Stomach (tissue), 9 donors: ENCODE results near the gene ELMO1. TPM values are rescaled to one million over a fixed set of nuclear protein-coding genes. Genes with fewer than 3 reads are reported as not detected.

ENCODE experiments used
- DNase-seq, 2 donors: peaks; one replicate each; pipeline versions ENCODE4 v3.0.0 to v3.0.0-alpha.2; 2013 to 2019
- H3K27ac ChIP-seq, 5 donors: fragments of 200-600 bp in 4 of 5; sonication (generic) in 4 of 5; one replicate each; pipeline ENCODE4 v1.5.1; 2013 to 2019; ENCODE audit warnings: mild to moderate bottlenecking in 1 of 5, moderate library complexity in 1 of 5
- H3K27me3 ChIP-seq, 3 donors: fragments of 200-600 bp; sonication (generic); one replicate each; pipeline ENCODE4 v1.5.1; 2017 to 2019; ENCODE audit warnings: mixed run types in 1 of 3
- H3K36me3 ChIP-seq, 4 donors: fragments of 200-600 bp; sonication (generic); 1 replicate in 3 of 4; 2 replicates in 1 of 4; pipeline ENCODE4 v1.5.1; 2016 to 2019
- H3K4me1 ChIP-seq, 4 donors: fragments of 200-600 bp; sonication (generic); one replicate each; pipeline ENCODE4 v1.5.1; 2016 to 2019
- H3K4me3 ChIP-seq, 4 donors: fragments of 200-600 bp; sonication (generic) in 3 of 4; one replicate each; pipeline ENCODE4 v1.5.1; 2016 to 2019; ENCODE audit warnings: mild to moderate bottlenecking in 1 of 4
- H3K9me3 ChIP-seq, 4 donors: fragments of 200-600 bp; sonication (generic); one replicate each; pipeline ENCODE4 v1.5.1; 2016 to 2019
- EP300 ChIP-seq: sonication (generic); formaldehyde crosslinking; IDR thresholded peaks from one replicate; pipeline ENCODE4 v1.6.1; 2017; ENCODE audit warnings: antibody characterized with exemption
- POLR2A ChIP-seq, 4 donors: fragments of 450-650 bp; IDR thresholded peaks; one replicate each; pipeline ENCODE4 v1.6.1; 2016; ENCODE audit warnings: antibody characterized with exemption in 4 of 4, control low read depth in 2 of 4, mild to moderate bottlenecking in 1 of 4, moderate library complexity in 1 of 4
- POLR2AphosphoS5 ChIP-seq, 3 donors: sonication (generic); formaldehyde crosslinking; IDR thresholded peaks; one replicate each; pipeline ENCODE4 v1.6.1; 2016; ENCODE audit warnings: antibody characterized with exemption in 3 of 3
- WGBS, 5 donors: extraction: QIAGEN DNeasy Blood & Tissue Kit in 3 of 5; methylation state at CpG; one replicate each; pipeline versions ENCODE4 v1.1.5 to v1.1.7; 2013 to 2018; 5-methylcytosine and 5-hydroxymethylcytosine counted together
- intact Hi-C: fragments of 100-400 bp; cut with DNase I; formaldehyde crosslinking; loops from one replicate; pipeline ENCODE4 v1.15.1; 2023; ENCODE audit warnings: low total_unique reads
- polyA plus RNA-seq, 3 donors: library from polyadenylated mRNA; stranded (reverse); fragments of 200-250 nt; gene quantifications; one replicate each; pipeline ENCODE4 v1.2.3, GENCODE V29; 2013
- total RNA-seq, 5 donors: library from RNA; depleted of rRNA; stranded (reverse); fragments of >200 nt; gene quantifications; one replicate each; pipeline versions ENCODE4 v1.1.0 to v1.2.3, GENCODE V29; 2014 to 2016
- TF ChIP-seq, protein P1 (sequence below), 7 experiments: fragments of 450-650 bp in 4 of 7; fragments of 200-600 bp in 3 of 7; sonication (generic) in 3 of 7; IDR thresholded peaks; one replicate each; pipeline ENCODE4 v1.5.1; 2016 to 2019; ENCODE audit warnings: antibody characterized with exemption in 7 of 7, control low read depth in 2 of 7, mild to moderate bottlenecking in 1 of 7
- donor health status: healthy with polysubstance abuse.
- donor health status: Bipolar disorder and iron deficiency.
- donor health status: healthy.

The ELMO1 gene
- total and polyA plus RNA-seq, 8 donors = 4.1 to 117 (median 44.8) TPM

DNA sequence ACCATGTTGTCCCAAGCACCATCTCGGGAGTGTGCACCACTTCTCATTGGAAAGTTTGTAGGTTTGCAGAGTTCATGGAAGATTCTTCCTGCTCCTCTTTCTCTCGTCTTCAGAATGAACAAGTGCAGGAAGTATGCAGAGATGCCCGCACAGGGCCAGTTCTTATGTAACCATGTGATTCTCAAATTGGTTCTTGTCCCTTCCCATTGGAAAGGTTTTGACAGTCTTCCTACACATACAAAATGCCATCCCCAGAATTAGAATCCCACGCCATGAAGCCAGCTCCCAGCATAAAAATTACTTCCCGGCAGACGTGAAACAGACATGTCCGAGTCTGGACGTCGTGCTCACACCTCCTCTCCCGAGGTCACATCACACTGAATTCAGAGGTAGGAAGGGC lies 251.6 kb downstream of the ELMO1 start:
- H3K27me3 ChIP-seq = no peaks in the 10 kb centered on the region
- H3K27ac ChIP-seq = no peak overlapping the region
- H3K4me3 ChIP-seq = no peak overlapping the region
- WGBS, 5 donors = 74 to 85% (median 83%) methylated on average over 10 of the region's 10 CpGs
- peaks cover 0 to 14% (median 5%) of the 10 kb centered on the region in 4 donors for H3K36me3 ChIP-seq
- no peak for DNase-seq
- H3K4me1 ChIP-seq = peaks cover 5 to 50% (median 27%) of the 10 kb centered on the region in 4 donors
- intact Hi-C loops = loop anchor here (10.0 kb wide), 1 partner anchor 712 kb away; no protein-coding TSS in a partner anchor
- TF ChIP-seq, protein P1, sequence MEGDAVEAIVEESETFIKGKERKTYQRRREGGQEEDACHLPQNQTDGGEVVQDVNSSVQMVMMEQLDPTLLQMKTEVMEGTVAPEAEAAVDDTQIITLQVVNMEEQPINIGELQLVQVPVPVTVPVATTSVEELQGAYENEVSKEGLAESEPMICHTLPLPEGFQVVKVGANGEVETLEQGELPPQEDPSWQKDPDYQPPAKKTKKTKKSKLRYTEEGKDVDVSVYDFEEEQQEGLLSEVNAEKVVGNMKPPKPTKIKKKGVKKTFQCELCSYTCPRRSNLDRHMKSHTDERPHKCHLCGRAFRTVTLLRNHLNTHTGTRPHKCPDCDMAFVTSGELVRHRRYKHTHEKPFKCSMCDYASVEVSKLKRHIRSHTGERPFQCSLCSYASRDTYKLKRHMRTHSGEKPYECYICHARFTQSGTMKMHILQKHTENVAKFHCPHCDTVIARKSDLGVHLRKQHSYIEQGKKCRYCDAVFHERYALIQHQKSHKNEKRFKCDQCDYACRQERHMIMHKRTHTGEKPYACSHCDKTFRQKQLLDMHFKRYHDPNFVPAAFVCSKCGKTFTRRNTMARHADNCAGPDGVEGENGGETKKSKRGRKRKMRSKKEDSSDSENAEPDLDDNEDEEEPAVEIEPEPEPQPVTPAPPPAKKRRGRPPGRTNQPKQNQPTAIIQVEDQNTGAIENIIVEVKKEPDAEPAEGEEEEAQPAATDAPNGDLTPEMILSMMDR (IDR thresholded peaks at IDR 0.05) = no peak
- no peak for TF ChIP-seq EP300
- no peak for TF ChIP-seq POLR2AphosphoS5 (IDR thresholded peaks at IDR 0.05)
- no peak for TF ChIP-seq POLR2A (IDR thresholded peaks at IDR 0.05)
- no peaks in the 10 kb centered on the region for H3K9me3 ChIP-seq

DNA sequence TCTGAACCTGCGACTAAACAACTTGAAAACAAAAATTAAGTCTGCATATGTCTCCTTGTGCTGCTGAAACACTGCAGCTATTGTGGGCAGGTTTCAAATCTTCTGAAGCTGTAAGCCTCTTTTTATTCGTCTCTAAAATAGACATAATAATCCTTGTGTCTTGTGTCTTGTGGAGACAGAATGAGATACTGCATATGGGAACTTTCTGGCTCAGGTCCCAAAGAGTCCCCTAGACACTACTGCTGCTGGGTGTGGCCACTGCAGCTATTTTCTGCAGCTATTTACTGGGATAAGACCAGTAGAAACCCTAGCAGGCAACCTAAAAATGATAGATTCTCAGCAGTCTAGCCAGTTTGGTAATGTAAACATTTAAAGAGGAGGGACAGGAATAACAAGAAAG lies 252.0 kb downstream of the ELMO1 start:
- TF ChIP-seq EP300 (no peak), POLR2AphosphoS5 (IDR thresholded peaks at IDR 0.05) (no peak), POLR2A (IDR thresholded peaks at IDR 0.05) (no peak)
- TF ChIP-seq, protein P1 (IDR thresholded peaks at IDR 0.05) = no peak
- peaks cover 0 to 14% (median 5%) of the 10 kb centered on the region in 4 donors for H3K36me3 ChIP-seq
- no peaks in the 10 kb centered on the region for H3K9me3 ChIP-seq
- DNase-seq = peak in 1 of 2 donors; percentile 41
- 53 to 78% (median 66%) methylated on average over 2 of the region's 2 CpGs for WGBS, 5 donors
- intact Hi-C loops = loop anchor here (10.0 kb wide), 1 partner anchor 712 kb away; no protein-coding TSS in a partner anchor
- H3K27ac ChIP-seq = no peak overlapping the region
- no peak overlapping the region for H3K4me3 ChIP-seq
- peaks cover 5 to 46% (median 26%) of the 10 kb centered on the region in 4 donors for H3K4me1 ChIP-seq
- H3K27me3 ChIP-seq = no peaks in the 10 kb centered on the region

DNA sequence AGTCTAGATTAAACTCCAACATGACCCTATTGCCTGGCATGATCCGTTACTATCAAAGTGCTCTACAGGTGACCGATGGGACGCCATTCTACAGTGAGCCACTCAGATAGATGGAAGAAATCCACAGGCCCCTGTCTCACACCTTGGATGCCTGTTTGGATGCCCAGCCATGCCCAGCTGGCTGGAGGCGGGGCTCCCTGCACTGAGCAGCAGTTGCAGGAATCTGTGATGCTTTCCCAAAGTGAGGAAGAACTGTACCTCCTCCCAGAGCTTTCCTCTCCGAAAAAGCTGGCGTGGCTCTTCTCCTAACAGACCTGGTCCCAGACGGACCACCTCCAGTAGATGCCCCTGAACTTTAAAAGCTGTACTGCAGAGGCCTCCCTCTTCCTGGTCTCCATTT lies 253.3 kb downstream of the ELMO1 start:
- H3K27me3 ChIP-seq = no peaks in the 10 kb centered on the region
- H3K36me3 ChIP-seq = peaks cover 0 to 14% (median 5%) of the 10 kb centered on the region in 4 donors
- peaks cover 5 to 33% (median 18%) of the 10 kb centered on the region in 4 donors for H3K4me1 ChIP-seq
- H3K4me3 ChIP-seq = no peak overlapping the region
- no peak for DNase-seq
- 80 to 99% (median 96%) methylated on average over 7 of the region's 7 CpGs for WGBS, 5 donors
- intact Hi-C loops = loop anchor here (10.0 kb wide), 1 partner anchor 711 kb away; no protein-coding TSS in a partner anchor
- H3K27ac ChIP-seq = no peak overlapping the region
- TF ChIP-seq, protein P1 (IDR thresholded peaks at IDR 0.05) = no peak
- TF ChIP-seq POLR2AphosphoS5 (IDR thresholded peaks at IDR 0.05) = no peak
- TF ChIP-seq EP300 = no peak
- TF ChIP-seq POLR2A (IDR thresholded peaks at IDR 0.05) = no peak
- H3K9me3 ChIP-seq = no peaks in the 10 kb centered on the region

DNA sequence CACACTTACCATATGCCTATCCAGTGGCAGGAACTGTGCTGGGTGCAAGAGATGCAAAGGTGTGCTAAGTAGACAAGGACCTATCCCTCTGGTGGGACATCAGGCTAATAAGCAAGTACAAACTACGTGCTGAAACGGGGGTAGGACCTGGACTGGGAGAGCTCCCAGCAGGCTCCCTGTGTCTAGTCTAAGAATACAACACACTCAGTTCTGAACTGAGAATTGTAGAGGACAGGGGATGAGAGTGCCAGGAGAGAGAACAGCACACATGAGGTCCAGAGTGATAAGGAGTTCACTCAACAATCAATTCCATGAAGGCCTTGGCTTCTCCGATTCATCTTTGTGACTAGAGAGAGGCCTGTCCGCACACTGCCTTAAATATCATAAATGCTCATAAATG lies 253.7 kb downstream of the ELMO1 start:
- TF ChIP-seq POLR2AphosphoS5 (IDR thresholded peaks at IDR 0.05) (no peak), POLR2A (IDR thresholded peaks at IDR 0.05) (no peak)
- TF ChIP-seq, protein P1 (IDR thresholded peaks at IDR 0.05) = no peak
- no peak overlapping the region for H3K4me3 ChIP-seq
- intact Hi-C loops = loop anchor here (10.0 kb wide), 1 partner anchor 710 kb away; no protein-coding TSS in a partner anchor
- 93 to 98% (median 96%) methylated on average over 4 of the region's 4 CpGs for WGBS, 5 donors
- peaks cover 5 to 29% (median 17%) of the 10 kb centered on the region in 4 donors for H3K4me1 ChIP-seq
- peaks cover 0 to 14% (median 5%) of the 10 kb centered on the region in 4 donors for H3K36me3 ChIP-seq
- no peaks in the 10 kb centered on the region for H3K27me3 ChIP-seq
- no peaks in the 10 kb centered on the region for H3K9me3 ChIP-seq
- no peak overlapping the region for H3K27ac ChIP-seq
- no peak for DNase-seq
